WTC11 (cell line): ENCODE measurements around the gene KATNBL1. TPM values are rescaled to one million over a fixed set of nuclear protein-coding genes. Genes with fewer than 3 reads are reported as not detected.

ENCODE experiments used
- ATAC-seq: fragments of 200-7000 bp; cut with Tn5 transposase; 2 replicates; pipeline ENCODE4 v1.10.0; 2021; ENCODE audit warnings: mild to moderate bottlenecking, moderate library complexity
- CTCF ChIA-PET: fragments of 300-600 bp; sonication (Branson Sonifier 250); formaldehyde crosslinking; loops from one replicate; lab custom pipeline; 2021; ENCODE audit warnings: antibody characterized with exemption; lab: Charles Lee
- POLR2A ChIA-PET: fragments of 350-600 bp; sonication (Branson Sonifier 250); formaldehyde crosslinking; loops from one replicate; lab custom pipeline; 2021; ENCODE audit warnings: antibody characterized with exemption; lab: Charles Lee
- DNase-seq: peaks from one replicate; pipeline ENCODE4 v3.0.0; 2021; ENCODE audit warnings: low spot score
- H3K27ac Mint-ChIP-seq: 2 replicates; pipeline ENCODE4 v1.8.0; 2021; ENCODE audit warnings: mixed read lengths
- H3K27me3 Mint-ChIP-seq: 2 replicates; pipeline ENCODE4 v1.8.0; 2021; ENCODE audit warnings: low read depth, mild to moderate bottlenecking, moderate library complexity, mixed read lengths
- H3K36me3 Mint-ChIP-seq: 2 replicates; pipeline ENCODE4 v1.8.0; 2021; ENCODE audit warnings: mixed read lengths
- H3K4me1 Mint-ChIP-seq: 2 replicates; pipeline ENCODE4 v1.8.0; 2022; ENCODE audit warnings: mixed read lengths
- H3K4me3 Mint-ChIP-seq: 2 replicates; pipeline ENCODE4 v1.8.0; 2021; ENCODE audit warnings: mild to moderate bottlenecking, moderate library complexity, mixed read lengths
- H3K9me3 Mint-ChIP-seq: 2 replicates; pipeline ENCODE4 v1.8.0; 2021; ENCODE audit warnings: mixed read lengths
- AFF4 ChIP-seq: sonication (generic); formaldehyde crosslinking; IDR thresholded peaks from 2 replicates; pipeline ENCODE4 v1.8.1; 2023; ENCODE audit warnings: mild to moderate bottlenecking, missing genetic modification reagents, borderline replicate concordance
- ARID4B ChIP-seq: sonication (generic); formaldehyde crosslinking; IDR thresholded peaks from 2 replicates; pipeline ENCODE4 v1.8.0; 2023; ENCODE audit warnings: missing genetic modification reagents, mild to moderate bottlenecking, borderline replicate concordance
- ATF6 ChIP-seq: sonication (generic); formaldehyde crosslinking; IDR thresholded peaks from 2 replicates; pipeline ENCODE4 v1.8.1; 2023; ENCODE audit warnings: mild to moderate bottlenecking, missing genetic modification reagents
- CDX4 ChIP-seq: fragments of 250-450 bp; sonication (Bioruptor Pico); IDR thresholded peaks from 2 replicates; pipeline ENCODE4 v1.9.0; 2021; ENCODE audit warnings: moderate library complexity, mild to moderate bottlenecking, inconsistent platforms, borderline replicate concordance
- CREM ChIP-seq: sonication (generic); formaldehyde crosslinking; IDR thresholded peaks from 2 replicates; pipeline ENCODE4 v1.8.1; 2022; ENCODE audit warnings: mild to moderate bottlenecking, missing genetic modification reagents, moderate library complexity
- E2F4 ChIP-seq: sonication (generic); formaldehyde crosslinking; IDR thresholded peaks from 2 replicates; pipeline ENCODE4 v1.8.1; 2022; ENCODE audit warnings: low read depth, mild to moderate bottlenecking, moderate library complexity, missing genetic modification reagents, borderline replicate concordance
- IRF2 ChIP-seq: sonication (generic); formaldehyde crosslinking; IDR thresholded peaks from 2 replicates; pipeline ENCODE4 v1.8.0; 2022; ENCODE audit warnings: low read depth, missing genetic modification reagents, borderline replicate concordance
- JAZF1 ChIP-seq: fragments of 250-450 bp; sonication (Bioruptor Pico); IDR thresholded peaks from 2 replicates; pipeline ENCODE4 v1.9.0; 2021; ENCODE audit warnings: moderate library complexity, mild to moderate bottlenecking, inconsistent platforms
- NFYB ChIP-seq: sonication (generic); formaldehyde crosslinking; conservative IDR thresholded peaks from 2 replicates; pipeline ENCODE4 v1.8.0; 2022; ENCODE audit warnings: low read depth, missing genetic modification reagents
- OVOL2 ChIP-seq: fragments of 250-450 bp; sonication (Bioruptor Pico); IDR thresholded peaks from 2 replicates; pipeline ENCODE4 v1.9.0; 2021; ENCODE audit warnings: mild to moderate bottlenecking, borderline replicate concordance
- PRDM15 ChIP-seq: sonication (generic); formaldehyde crosslinking; IDR thresholded peaks from 2 replicates; pipeline ENCODE4 v1.8.0; 2022; ENCODE audit warnings: missing genetic modification reagents
- SOX15 ChIP-seq: fragments of 250-450 bp; sonication (Bioruptor Pico); IDR thresholded peaks from 2 replicates; pipeline ENCODE4 v1.9.0; 2021; ENCODE audit warnings: mild to moderate bottlenecking
- TEAD1 ChIP-seq: sonication (generic); formaldehyde crosslinking; IDR thresholded peaks from 2 replicates; pipeline ENCODE4 v1.8.0; 2022; ENCODE audit warnings: mild to moderate bottlenecking, missing genetic modification reagents
- ZNF396 ChIP-seq: fragments of 250-450 bp; sonication (Bioruptor Pico); IDR thresholded peaks from 2 replicates; pipeline ENCODE4 v1.8.0; 2021; ENCODE audit warnings: mild to moderate bottlenecking, moderate library complexity, borderline replicate concordance
- total RNA-seq: library from RNA; stranded (reverse); gene quantifications from 3 replicates; pipeline ENCODE4 v1.2.3, GENCODE V29; 2021

Gene KATNBL1
- total RNA-seq, 1 experiment from 2014 or later: 45.8 TPM

GRCh38 chr15:34102175-34102925 lies 107.5 kb downstream of the KATNBL1 start:
- CTCF ChIA-PET: interaction anchor here (1.1 to 1.5 kb wide), 3 partner anchors 8 to 122 kb away, joined by 3 to 15 read pairs (median 10); partner anchors contain the start of genes EMC4 and KATNBL1
- POLR2A ChIA-PET: interaction anchor here (0.7 to 1.2 kb wide), 5 partner anchors 8 to 265 kb away, joined by 3 read pairs; partner anchors contain the start of genes KATNBL1, LPCAT4, NOP10 and NUTM1
- H3K27ac Mint-ChIP-seq: peak overlapping the region; percentile 95
- no peaks in the 10 kb centered on the region for H3K27me3 Mint-ChIP-seq
- no peak for TF ChIP-seq SOX15 (CRISPR knock-in tag)
- TF ChIP-seq NFYB (CRISPR knock-in tag): peak; percentile 16; the same call in 1 of the 2 replicates
- no peak for TF ChIP-seq TEAD1 (CRISPR knock-in tag)
- ATAC-seq: peak; percentile 27
- H3K4me3 Mint-ChIP-seq: peak overlapping the region; percentile 99
- no peak for DNase-seq
- H3K9me3 Mint-ChIP-seq: no peaks in the 10 kb centered on the region
- peaks cover 11% of the 10 kb centered on the region for H3K4me1 Mint-ChIP-seq
- peaks cover 5% of the 10 kb centered on the region for H3K36me3 Mint-ChIP-seq

- H3K4me1 Mint-ChIP-seq: peaks cover 11% of the 10 kb centered on the region
- peak within 1 kb of the TSS; percentile 95 for H3K27ac Mint-ChIP-seq
- no peaks in the 10 kb centered on the region for H3K9me3 Mint-ChIP-seq
- POLR2A ChIA-PET: interaction anchor here (0.7 to 1.2 kb wide), 5 partner anchors 9 to 265 kb away, joined by 3 read pairs; partner anchors contain the start of genes KATNBL1, LPCAT4, NOP10 and NUTM1
- H3K4me3 Mint-ChIP-seq: peak within 1 kb of the TSS; percentile 99
- no peaks in the 10 kb centered on the region for H3K27me3 Mint-ChIP-seq
- H3K36me3 Mint-ChIP-seq: peaks cover 5% of the 10 kb centered on the region
- peak; percentile 98 for ATAC-seq
- CTCF ChIA-PET: interaction anchor here (1.1 to 1.5 kb wide), 2 partner anchors 8 to 108 kb away, joined by 10 to 15 read pairs; partner anchors contain the start of gene KATNBL1
- peak; percentile 99 for DNase-seq
- TF ChIP-seq ARID4B: peak; percentile 91; the same call in 1 of the 2 replicates
- TF ChIP-seq ZNF396 (CRISPR knock-in tag): no peak
- TF ChIP-seq PRDM15 (CRISPR knock-in tag): no peak
- TF ChIP-seq CDX4 (CRISPR knock-in tag): no peak
- TF ChIP-seq AFF4: no peak
- TF ChIP-seq ATF6 (CRISPR knock-in tag): no peak
- no peak for TF ChIP-seq JAZF1 (CRISPR knock-in tag)
- TF ChIP-seq E2F4 (CRISPR knock-in tag): no peak
- TF ChIP-seq IRF2: no peak
- TF ChIP-seq CREM (CRISPR knock-in tag): peak; percentile 99
- no peak for TF ChIP-seq OVOL2 (CRISPR knock-in tag)
Measured at GRCh38 chr15:34101366-34102174, 108.3 kb downstream of the KATNBL1 start, which contains the start of the genes EMC7 and PGBD4. TSS of gene EMC7 (minus strand) at chr15:34101862. CDS start at chr15:34101839, 23 bp downstream. TSS of gene PGBD4 (plus strand) at chr15:34102083. CDS start at chr15:34102532, 449 bp downstream.
